ENCODE measurements around the gene KCNJ15.

GRCh38 chr21:38355353-38355752 is 98.6 kb downstream of the KCNJ15 start:
- no peak for TF ChIP-seq CTCF (conservative IDR thresholded peaks at IDR 0.05 in 1 of 2, IDR thresholded peaks at IDR 0.05 in 1 of 2; ENCODE audit: low read depth in 1 of 2, low read length in 2 of 2)
- no peak for TF ChIP-seq EZH2 (IDR thresholded peaks at IDR 0.05; ENCODE audit: low read length, missing control alignments)
